WTC11 (cell line): ENCODE measurements around the gene MEIS2. TPM values are rescaled to one million over a fixed set of nuclear protein-coding genes. Genes with fewer than 3 reads are reported as not detected.

Source experiments
- ATAC-seq: fragments of 200-7000 bp; cut with Tn5 transposase; 2 replicates; pipeline ENCODE4 v1.10.0; 2021; ENCODE audit warnings: mild to moderate bottlenecking, moderate library complexity
- CTCF ChIA-PET: fragments of 300-600 bp; sonication (Branson Sonifier 250); formaldehyde crosslinking; loops from one replicate; lab custom pipeline; 2021; ENCODE audit warnings: antibody characterized with exemption; lab: Charles Lee
- POLR2A ChIA-PET: fragments of 350-600 bp; sonication (Branson Sonifier 250); formaldehyde crosslinking; loops from one replicate; lab custom pipeline; 2021; ENCODE audit warnings: antibody characterized with exemption; lab: Charles Lee
- DNase-seq: peaks from one replicate; pipeline ENCODE4 v3.0.0; 2021; ENCODE audit warnings: low spot score
- H3K27ac Mint-ChIP-seq: 2 replicates; pipeline ENCODE4 v1.8.0; 2021; ENCODE audit warnings: mixed read lengths
- H3K27me3 Mint-ChIP-seq: 2 replicates; pipeline ENCODE4 v1.8.0; 2021; ENCODE audit warnings: low read depth, mild to moderate bottlenecking, moderate library complexity, mixed read lengths
- H3K36me3 Mint-ChIP-seq: 2 replicates; pipeline ENCODE4 v1.8.0; 2021; ENCODE audit warnings: mixed read lengths
- H3K4me1 Mint-ChIP-seq: 2 replicates; pipeline ENCODE4 v1.8.0; 2022; ENCODE audit warnings: mixed read lengths
- H3K4me3 Mint-ChIP-seq: 2 replicates; pipeline ENCODE4 v1.8.0; 2021; ENCODE audit warnings: mild to moderate bottlenecking, moderate library complexity, mixed read lengths
- H3K9me3 Mint-ChIP-seq: 2 replicates; pipeline ENCODE4 v1.8.0; 2021; ENCODE audit warnings: mixed read lengths
- ARID4B ChIP-seq: sonication (generic); formaldehyde crosslinking; IDR thresholded peaks from 2 replicates; pipeline ENCODE4 v1.8.0; 2023; ENCODE audit warnings: missing genetic modification reagents, mild to moderate bottlenecking, borderline replicate concordance
- GABPB1 ChIP-seq: sonication (generic); formaldehyde crosslinking; IDR thresholded peaks from 2 replicates; pipeline ENCODE4 v1.8.1; 2023; ENCODE audit warnings: mild to moderate bottlenecking, missing genetic modification reagents
- OVOL2 ChIP-seq: fragments of 250-450 bp; sonication (Bioruptor Pico); IDR thresholded peaks from 2 replicates; pipeline ENCODE4 v1.9.0; 2021; ENCODE audit warnings: mild to moderate bottlenecking, borderline replicate concordance
- TEAD1 ChIP-seq: sonication (generic); formaldehyde crosslinking; IDR thresholded peaks from 2 replicates; pipeline ENCODE4 v1.8.0; 2022; ENCODE audit warnings: mild to moderate bottlenecking, missing genetic modification reagents
- ZNF281 ChIP-seq: sonication (generic); formaldehyde crosslinking; IDR thresholded peaks from 2 replicates; pipeline ENCODE4 v1.8.0; 2023; ENCODE audit warnings: mild to moderate bottlenecking, missing genetic modification reagents
- ZNF671 ChIP-seq: fragments of 250-450 bp; sonication (Bioruptor Pico); IDR thresholded peaks from 2 replicates; pipeline ENCODE4 v1.8.0; 2021; ENCODE audit warnings: mild to moderate bottlenecking
- total RNA-seq: library from RNA; stranded (reverse); gene quantifications from 3 replicates; pipeline ENCODE4 v1.2.3, GENCODE V29; 2021
- TF ChIP-seq, protein P1 (sequence below): fragments of 250-450 bp; sonication (Bioruptor Pico); IDR thresholded peaks from 2 replicates; pipeline ENCODE4 v1.9.0; 2021; ENCODE audit warnings: mild to moderate bottlenecking, borderline replicate concordance
- TF ChIP-seq, protein P2 (sequence below): sonication (generic); formaldehyde crosslinking; IDR thresholded peaks from 2 replicates; pipeline ENCODE4 v1.8.0; 2022; ENCODE audit warnings: mild to moderate bottlenecking, missing genetic modification reagents
- TF ChIP-seq, protein P3 (sequence below): sonication (generic); formaldehyde crosslinking; IDR thresholded peaks from 2 replicates; pipeline ENCODE4 v1.8.0; 2022; ENCODE audit warnings: missing genetic modification reagents

MEIS2 gene
- total RNA-seq, 1 experiment from 2014 or later = 0.57 TPM

GRCh38 chr15:37028625-37029296 lies 71.6 kb downstream of the MEIS2 start:
- CTCF ChIA-PET = interaction anchor here (1.3 kb wide), 1 partner anchor 66 kb away, joined by 3 read pairs; no protein-coding TSS in a partner anchor
- POLR2A ChIA-PET = no interaction called here
- no peaks in the 10 kb centered on the region for H3K36me3 Mint-ChIP-seq
- H3K4me3 Mint-ChIP-seq = no peak overlapping the region
- H3K27me3 Mint-ChIP-seq = no peaks in the 10 kb centered on the region; the same call in 1 of the 2 replicates
- DNase-seq (no peak), ATAC-seq (no peak)
- no peaks in the 10 kb centered on the region for H3K9me3 Mint-ChIP-seq
- H3K4me1 Mint-ChIP-seq = peaks cover 20% of the 10 kb centered on the region
- no peak overlapping the region for H3K27ac Mint-ChIP-seq
- no peak for TF ChIP-seq GABPB1

DNA sequence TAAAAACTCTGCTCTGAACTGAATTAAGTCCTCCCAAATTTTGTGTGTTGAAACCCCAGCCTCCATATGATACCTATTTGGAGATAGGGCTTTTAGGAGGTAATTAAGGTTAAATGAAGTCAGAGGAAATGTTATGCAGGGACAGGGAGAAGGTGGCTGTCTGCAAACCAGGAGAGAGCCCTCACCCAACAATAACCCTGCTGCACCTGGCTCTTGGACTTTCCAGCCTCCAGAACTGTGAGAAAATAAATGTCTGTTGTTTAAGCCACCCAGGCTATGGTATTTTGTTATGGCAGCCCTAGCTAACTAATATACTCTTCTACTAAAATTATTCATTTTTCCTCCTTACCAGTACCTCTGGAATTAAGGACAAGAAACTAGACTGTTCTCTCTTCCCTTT lies 79.5 kb downstream of the MEIS2 start:
- H3K27me3 Mint-ChIP-seq = no peaks in the 10 kb centered on the region; the same call in 1 of the 2 replicates
- CTCF ChIA-PET = interaction anchor here (0.6 kb wide), 1 partner anchor 58 kb away, joined by 4 read pairs; no protein-coding TSS in a partner anchor
- POLR2A ChIA-PET = no interaction called here

More for the DNA sequence above, 79.5 kb downstream of the MEIS2 start:
- peaks cover 4% of the 10 kb centered on the region; the same call in 1 of the 2 replicates for H3K36me3 Mint-ChIP-seq
- no peak for TF ChIP-seq ARID4B (CRISPR knock-in tag)
- TF ChIP-seq, protein P1, sequence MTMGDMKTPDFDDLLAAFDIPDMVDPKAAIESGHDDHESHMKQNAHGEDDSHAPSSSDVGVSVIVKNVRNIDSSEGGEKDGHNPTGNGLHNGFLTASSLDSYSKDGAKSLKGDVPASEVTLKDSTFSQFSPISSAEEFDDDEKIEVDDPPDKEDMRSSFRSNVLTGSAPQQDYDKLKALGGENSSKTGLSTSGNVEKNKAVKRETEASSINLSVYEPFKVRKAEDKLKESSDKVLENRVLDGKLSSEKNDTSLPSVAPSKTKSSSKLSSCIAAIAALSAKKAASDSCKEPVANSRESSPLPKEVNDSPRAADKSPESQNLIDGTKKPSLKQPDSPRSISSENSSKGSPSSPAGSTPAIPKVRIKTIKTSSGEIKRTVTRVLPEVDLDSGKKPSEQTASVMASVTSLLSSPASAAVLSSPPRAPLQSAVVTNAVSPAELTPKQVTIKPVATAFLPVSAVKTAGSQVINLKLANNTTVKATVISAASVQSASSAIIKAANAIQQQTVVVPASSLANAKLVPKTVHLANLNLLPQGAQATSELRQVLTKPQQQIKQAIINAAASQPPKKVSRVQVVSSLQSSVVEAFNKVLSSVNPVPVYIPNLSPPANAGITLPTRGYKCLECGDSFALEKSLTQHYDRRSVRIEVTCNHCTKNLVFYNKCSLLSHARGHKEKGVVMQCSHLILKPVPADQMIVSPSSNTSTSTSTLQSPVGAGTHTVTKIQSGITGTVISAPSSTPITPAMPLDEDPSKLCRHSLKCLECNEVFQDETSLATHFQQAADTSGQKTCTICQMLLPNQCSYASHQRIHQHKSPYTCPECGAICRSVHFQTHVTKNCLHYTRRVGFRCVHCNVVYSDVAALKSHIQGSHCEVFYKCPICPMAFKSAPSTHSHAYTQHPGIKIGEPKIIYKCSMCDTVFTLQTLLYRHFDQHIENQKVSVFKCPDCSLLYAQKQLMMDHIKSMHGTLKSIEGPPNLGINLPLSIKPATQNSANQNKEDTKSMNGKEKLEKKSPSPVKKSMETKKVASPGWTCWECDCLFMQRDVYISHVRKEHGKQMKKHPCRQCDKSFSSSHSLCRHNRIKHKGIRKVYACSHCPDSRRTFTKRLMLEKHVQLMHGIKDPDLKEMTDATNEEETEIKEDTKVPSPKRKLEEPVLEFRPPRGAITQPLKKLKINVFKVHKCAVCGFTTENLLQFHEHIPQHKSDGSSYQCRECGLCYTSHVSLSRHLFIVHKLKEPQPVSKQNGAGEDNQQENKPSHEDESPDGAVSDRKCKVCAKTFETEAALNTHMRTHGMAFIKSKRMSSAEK (CRISPR knock-in tag) = no peak
- no peak for TF ChIP-seq OVOL2 (CRISPR knock-in tag)
- TF ChIP-seq, protein P2, sequence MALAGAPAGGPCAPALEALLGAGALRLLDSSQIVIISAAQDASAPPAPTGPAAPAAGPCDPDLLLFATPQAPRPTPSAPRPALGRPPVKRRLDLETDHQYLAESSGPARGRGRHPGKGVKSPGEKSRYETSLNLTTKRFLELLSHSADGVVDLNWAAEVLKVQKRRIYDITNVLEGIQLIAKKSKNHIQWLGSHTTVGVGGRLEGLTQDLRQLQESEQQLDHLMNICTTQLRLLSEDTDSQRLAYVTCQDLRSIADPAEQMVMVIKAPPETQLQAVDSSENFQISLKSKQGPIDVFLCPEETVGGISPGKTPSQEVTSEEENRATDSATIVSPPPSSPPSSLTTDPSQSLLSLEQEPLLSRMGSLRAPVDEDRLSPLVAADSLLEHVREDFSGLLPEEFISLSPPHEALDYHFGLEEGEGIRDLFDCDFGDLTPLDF (CRISPR knock-in tag) = no peak
- TF ChIP-seq, protein P3, sequence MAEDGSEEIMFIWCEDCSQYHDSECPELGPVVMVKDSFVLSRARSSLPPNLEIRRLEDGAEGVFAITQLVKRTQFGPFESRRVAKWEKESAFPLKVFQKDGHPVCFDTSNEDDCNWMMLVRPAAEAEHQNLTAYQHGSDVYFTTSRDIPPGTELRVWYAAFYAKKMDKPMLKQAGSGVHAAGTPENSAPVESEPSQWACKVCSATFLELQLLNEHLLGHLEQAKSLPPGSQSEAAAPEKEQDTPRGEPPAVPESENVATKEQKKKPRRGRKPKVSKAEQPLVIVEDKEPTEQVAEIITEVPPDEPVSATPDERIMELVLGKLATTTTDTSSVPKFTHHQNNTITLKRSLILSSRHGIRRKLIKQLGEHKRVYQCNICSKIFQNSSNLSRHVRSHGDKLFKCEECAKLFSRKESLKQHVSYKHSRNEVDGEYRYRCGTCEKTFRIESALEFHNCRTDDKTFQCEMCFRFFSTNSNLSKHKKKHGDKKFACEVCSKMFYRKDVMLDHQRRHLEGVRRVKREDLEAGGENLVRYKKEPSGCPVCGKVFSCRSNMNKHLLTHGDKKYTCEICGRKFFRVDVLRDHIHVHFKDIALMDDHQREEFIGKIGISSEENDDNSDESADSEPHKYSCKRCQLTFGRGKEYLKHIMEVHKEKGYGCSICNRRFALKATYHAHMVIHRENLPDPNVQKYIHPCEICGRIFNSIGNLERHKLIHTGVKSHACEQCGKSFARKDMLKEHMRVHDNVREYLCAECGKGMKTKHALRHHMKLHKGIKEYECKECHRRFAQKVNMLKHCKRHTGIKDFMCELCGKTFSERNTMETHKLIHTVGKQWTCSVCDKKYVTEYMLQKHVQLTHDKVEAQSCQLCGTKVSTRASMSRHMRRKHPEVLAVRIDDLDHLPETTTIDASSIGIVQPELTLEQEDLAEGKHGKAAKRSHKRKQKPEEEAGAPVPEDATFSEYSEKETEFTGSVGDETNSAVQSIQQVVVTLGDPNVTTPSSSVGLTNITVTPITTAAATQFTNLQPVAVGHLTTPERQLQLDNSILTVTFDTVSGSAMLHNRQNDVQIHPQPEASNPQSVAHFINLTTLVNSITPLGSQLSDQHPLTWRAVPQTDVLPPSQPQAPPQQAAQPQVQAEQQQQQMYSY (CRISPR knock-in tag) = no peak
- no peak for TF ChIP-seq TEAD1
- no peak for TF ChIP-seq ZNF671 (CRISPR knock-in tag)
- TF ChIP-seq ZNF281 (CRISPR knock-in tag) = no peak
- H3K4me3 Mint-ChIP-seq = no peak overlapping the region
- DNase-seq (no peak), ATAC-seq (no peak)
- H3K27ac Mint-ChIP-seq = no peak overlapping the region
- H3K4me1 Mint-ChIP-seq = peaks cover 11% of the 10 kb centered on the region
- H3K9me3 Mint-ChIP-seq = peaks cover 5% of the 10 kb centered on the region
